ENCODE measurements around the gene STK24. TPM values are rescaled to one million over a fixed set of nuclear protein-coding genes. Genes with fewer than 3 reads are reported as not detected.
A peak's percentile ranks its signal among the peaks of the same experiment; 100 is the strongest.

Gene STK24
- total RNA-seq, 2 donors from 2014 or later: 115 to 125 TPM

DNA sequence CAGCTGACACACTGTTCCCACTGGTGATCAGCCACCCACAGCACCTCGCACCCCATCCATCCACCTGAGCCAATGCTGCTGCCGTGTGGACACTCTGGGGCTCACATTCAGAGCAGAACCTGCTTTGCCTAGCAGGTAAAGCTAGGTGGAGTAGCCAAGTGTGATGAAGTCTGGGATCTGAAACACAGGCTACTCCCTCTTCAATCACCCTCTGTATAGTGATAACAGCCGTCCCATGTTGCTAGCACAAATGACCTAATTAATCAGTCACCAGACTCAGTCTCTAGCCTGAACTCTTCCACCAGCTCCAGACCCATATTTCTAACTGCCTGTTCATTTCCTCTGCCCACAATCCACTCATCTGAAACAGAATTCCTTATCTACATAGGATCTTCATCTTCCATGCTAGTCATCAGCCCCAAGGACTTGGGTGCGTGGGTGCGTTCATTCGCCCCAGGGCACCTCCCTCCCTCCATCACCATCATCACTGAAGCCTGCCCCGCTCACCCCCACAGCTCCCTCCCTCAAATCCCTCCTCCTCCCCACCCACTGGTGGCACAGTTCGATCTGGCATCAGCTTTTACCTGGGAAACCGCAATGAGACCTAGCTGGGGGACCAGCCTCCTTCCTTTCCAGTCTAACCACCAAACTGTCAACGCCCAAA, 19.8 kb downstream of the STK24 start:
- Mint-ChIP-seq H3K27ac (no peak overlapping the region), H3K4me3 (no peak overlapping the region), H3K36me3 (ENCODE audit: low read depth) (peaks cover 12% of the 10 kb centered on the region), H3K9me3 (no peaks in the 10 kb centered on the region), H3K4me1 (peaks cover 28% of the 10 kb centered on the region), H3K27me3 (ENCODE audit: insufficient read depth) (no peaks in the 10 kb centered on the region)
- Histone ChIP-seq H3K36me3 (ENCODE audit: control insufficient read depth, insufficient read depth, low read length) (peaks cover 9% of the 10 kb centered on the region), H3K4me3 (ENCODE audit: low read length) (no peak overlapping the region), H3K4me1 (ENCODE audit: control insufficient read depth, insufficient read depth, low read length) (no peaks in the 10 kb centered on the region), H3K27ac (ENCODE audit: low read depth, low read length) (no peak overlapping the region), H3K27me3 (ENCODE audit: control insufficient read depth, insufficient read depth, low read length, poor library complexity, severe bottlenecking) (no peaks in the 10 kb centered on the region), H3K9me3 (ENCODE audit: control insufficient read depth, low read length) (no peaks in the 10 kb centered on the region), H3K9ac (ENCODE audit: extremely low read depth, low read length, poor library complexity, severe bottlenecking) (no peak overlapping the region)
- WGBS, 2 experiments (ENCODE audit: insufficient coverage in 1 of 2, insufficient read length in 1 of 2): 84 to 89% methylated on average over 5 to 10 of the region's 10 CpGs
- peak; percentile 56 for DNase-seq
- TF ChIP-seq, protein P1, sequence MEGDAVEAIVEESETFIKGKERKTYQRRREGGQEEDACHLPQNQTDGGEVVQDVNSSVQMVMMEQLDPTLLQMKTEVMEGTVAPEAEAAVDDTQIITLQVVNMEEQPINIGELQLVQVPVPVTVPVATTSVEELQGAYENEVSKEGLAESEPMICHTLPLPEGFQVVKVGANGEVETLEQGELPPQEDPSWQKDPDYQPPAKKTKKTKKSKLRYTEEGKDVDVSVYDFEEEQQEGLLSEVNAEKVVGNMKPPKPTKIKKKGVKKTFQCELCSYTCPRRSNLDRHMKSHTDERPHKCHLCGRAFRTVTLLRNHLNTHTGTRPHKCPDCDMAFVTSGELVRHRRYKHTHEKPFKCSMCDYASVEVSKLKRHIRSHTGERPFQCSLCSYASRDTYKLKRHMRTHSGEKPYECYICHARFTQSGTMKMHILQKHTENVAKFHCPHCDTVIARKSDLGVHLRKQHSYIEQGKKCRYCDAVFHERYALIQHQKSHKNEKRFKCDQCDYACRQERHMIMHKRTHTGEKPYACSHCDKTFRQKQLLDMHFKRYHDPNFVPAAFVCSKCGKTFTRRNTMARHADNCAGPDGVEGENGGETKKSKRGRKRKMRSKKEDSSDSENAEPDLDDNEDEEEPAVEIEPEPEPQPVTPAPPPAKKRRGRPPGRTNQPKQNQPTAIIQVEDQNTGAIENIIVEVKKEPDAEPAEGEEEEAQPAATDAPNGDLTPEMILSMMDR (conservative IDR thresholded peaks at IDR 0.05): peak; percentile 52

DNA sequence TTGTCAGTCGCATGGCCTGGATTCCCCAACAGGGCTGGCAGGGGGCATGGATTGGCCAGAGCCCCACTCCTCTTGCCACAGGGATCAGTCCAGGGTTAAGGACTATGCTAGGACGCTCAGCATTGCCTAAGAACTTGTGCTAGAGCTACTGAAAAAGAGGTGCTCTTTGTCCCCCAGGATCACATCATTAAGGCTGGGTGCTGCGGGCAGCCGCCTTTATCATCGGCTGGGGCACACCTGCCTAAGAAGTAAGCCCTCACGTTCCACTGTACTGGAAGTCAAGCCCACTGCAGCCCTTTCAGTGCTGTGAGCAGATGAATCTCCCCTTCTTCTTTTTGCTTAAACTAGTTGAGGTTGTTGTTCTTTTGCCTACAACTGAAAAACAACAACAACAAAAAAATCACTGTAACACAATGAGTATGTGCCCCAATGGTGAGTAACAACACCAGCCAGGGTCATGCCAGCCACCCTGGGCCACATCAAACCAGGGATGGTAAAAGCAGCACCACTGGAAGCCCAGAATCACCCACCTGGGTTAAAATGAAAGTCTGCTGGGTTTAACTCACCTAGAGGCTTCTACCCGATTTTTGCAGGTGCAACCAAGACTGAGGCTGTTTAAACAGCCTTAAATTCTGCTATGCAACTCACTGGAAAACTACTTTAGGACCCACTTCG, 20.6 kb downstream of the STK24 start:
- TF ChIP-seq, protein P1 (conservative IDR thresholded peaks at IDR 0.05): no peak
- Mint-ChIP-seq H3K4me1 (peaks cover 27% of the 10 kb centered on the region), H3K36me3 (ENCODE audit: low read depth) (peaks cover 18% of the 10 kb centered on the region), H3K4me3 (no peak overlapping the region), H3K27me3 (ENCODE audit: insufficient read depth) (no peaks in the 10 kb centered on the region), H3K27ac (no peak overlapping the region), H3K9me3 (no peaks in the 10 kb centered on the region)
- no peaks in the 10 kb centered on the region for H3K4me1 ChIP-seq (ENCODE audit: control insufficient read depth, insufficient read depth, low read length)
- H3K4me3 ChIP-seq (ENCODE audit: low read length): no peak overlapping the region
- no peaks in the 10 kb centered on the region for H3K9me3 ChIP-seq (ENCODE audit: control insufficient read depth, low read length)
- peaks cover 14% of the 10 kb centered on the region for H3K36me3 ChIP-seq (ENCODE audit: control insufficient read depth, insufficient read depth, low read length)
- H3K9ac ChIP-seq (ENCODE audit: extremely low read depth, low read length, poor library complexity, severe bottlenecking): no peak overlapping the region
- H3K27ac ChIP-seq (ENCODE audit: low read depth, low read length): no peak overlapping the region
- DNase-seq: no peak
- 94 to 98% methylated on average over 6 to 8 of the region's 8 CpGs for WGBS, 2 experiments (ENCODE audit: insufficient coverage in 1 of 2, insufficient read length in 1 of 2)
- no peaks in the 10 kb centered on the region for H3K27me3 ChIP-seq (ENCODE audit: control insufficient read depth, insufficient read depth, low read length, poor library complexity, severe bottlenecking)

DNA sequence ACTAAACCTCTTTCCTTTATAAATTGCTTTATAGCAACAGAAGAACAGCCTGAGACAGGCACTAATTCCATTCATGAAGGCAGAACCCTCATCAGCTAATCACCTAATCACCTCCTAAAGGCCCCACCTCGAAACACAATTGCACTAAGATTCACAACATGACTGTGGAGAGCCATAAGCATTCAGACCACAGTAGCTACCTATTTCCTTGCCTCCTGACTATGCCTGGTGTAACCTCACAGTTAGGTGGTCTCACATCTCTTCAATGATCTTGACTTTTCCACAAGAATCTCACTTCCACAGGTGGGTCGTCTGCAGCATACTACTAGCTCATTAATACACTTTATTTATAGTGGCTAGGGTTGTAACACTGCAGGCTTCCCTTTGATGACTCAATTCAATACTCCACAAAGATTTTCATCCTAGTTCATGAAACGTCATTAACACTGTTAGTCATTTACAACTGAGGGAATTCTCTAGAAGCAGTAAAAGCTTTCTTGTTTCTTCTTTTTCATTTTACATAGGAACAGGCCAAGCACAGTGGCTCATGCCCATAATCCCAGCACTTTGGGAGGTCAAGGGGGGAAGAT, 27.1 kb downstream of the STK24 start:
- Mint-ChIP-seq H3K9me3 (peaks cover 7% of the 10 kb centered on the region), H3K27ac (peak overlapping the region; percentile 26), H3K36me3 (ENCODE audit: low read depth) (peaks cover 37% of the 10 kb centered on the region), H3K4me3 (no peak overlapping the region), H3K27me3 (ENCODE audit: insufficient read depth) (no peaks in the 10 kb centered on the region), H3K4me1 (peaks cover 41% of the 10 kb centered on the region)
- no peaks in the 10 kb centered on the region for H3K27me3 ChIP-seq (ENCODE audit: control insufficient read depth, insufficient read depth, low read length, poor library complexity, severe bottlenecking)
- 90 to 100% methylated on average over 2 to 3 of the region's 3 CpGs for WGBS, 2 experiments (ENCODE audit: insufficient coverage in 1 of 2, insufficient read length in 1 of 2)
- no peak overlapping the region for H3K9ac ChIP-seq (ENCODE audit: extremely low read depth, low read length, poor library complexity, severe bottlenecking)
- H3K27ac ChIP-seq (ENCODE audit: low read depth, low read length): no peak overlapping the region
- peaks cover 27% of the 10 kb centered on the region for H3K36me3 ChIP-seq (ENCODE audit: control insufficient read depth, insufficient read depth, low read length)
- peaks cover 4% of the 10 kb centered on the region for H3K4me1 ChIP-seq (ENCODE audit: control insufficient read depth, insufficient read depth, low read length)
- TF ChIP-seq, protein P1 (conservative IDR thresholded peaks at IDR 0.05): no peak
- H3K9me3 ChIP-seq (ENCODE audit: control insufficient read depth, low read length): peaks cover 12% of the 10 kb centered on the region
- no peak for DNase-seq
- no peak overlapping the region for H3K4me3 ChIP-seq (ENCODE audit: low read length)

Data from endodermal cell (in vitro differentiated cells).